ENCODE measurements around the gene ZNF827.

The ZNF827 gene

DNA sequence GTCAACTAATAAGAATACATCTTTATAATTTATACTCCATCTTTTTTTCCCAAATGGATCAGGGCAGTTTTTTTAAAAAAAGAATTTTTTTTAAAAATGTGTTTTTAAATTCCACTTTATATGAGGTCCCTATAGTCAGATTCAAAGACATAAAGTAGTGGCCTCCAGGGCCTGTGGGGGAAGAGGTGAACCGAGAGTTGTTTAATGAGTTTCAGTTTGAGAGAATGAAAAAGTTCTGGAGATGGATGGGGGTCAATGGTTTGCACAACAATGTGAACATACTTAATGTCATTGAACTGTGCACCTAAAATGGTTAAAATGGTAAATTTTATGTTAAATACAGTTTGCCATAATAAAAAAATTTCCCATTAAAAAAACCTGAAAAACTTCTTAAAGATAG is 53.8 kb downstream of the ZNF827 start:
- TF ChIP-seq NFIC (IDR thresholded peaks at IDR 0.05) (no peak), ZBTB7A (IDR thresholded peaks at IDR 0.05; ENCODE audit: low read depth) (no peak), TAF1 (IDR thresholded peaks at IDR 0.05; ENCODE audit: low read depth) (no peak), RAD21 (IDR thresholded peaks at IDR 0.05; ENCODE audit: low read depth) (no peak), EGR1 (IDR thresholded peaks at IDR 0.05) (no peak), CREB1 (IDR thresholded peaks at IDR 0.05; ENCODE audit: low read depth) (no peak), YY1 (IDR thresholded peaks at IDR 0.05; ENCODE audit: low read depth) (no peak), CEBPB (IDR thresholded peaks at IDR 0.05) (no peak), FOXM1 (IDR thresholded peaks at IDR 0.05; ENCODE audit: borderline replicate concordance, low read depth) (no peak), EP300 (IDR thresholded peaks at IDR 0.05; ENCODE audit: borderline replicate concordance) (no peak), TEAD4 (IDR thresholded peaks at IDR 0.05) (no peak), TCF12 (IDR thresholded peaks at IDR 0.05; ENCODE audit: low read depth) (no peak)
- TF ChIP-seq, protein P1, sequence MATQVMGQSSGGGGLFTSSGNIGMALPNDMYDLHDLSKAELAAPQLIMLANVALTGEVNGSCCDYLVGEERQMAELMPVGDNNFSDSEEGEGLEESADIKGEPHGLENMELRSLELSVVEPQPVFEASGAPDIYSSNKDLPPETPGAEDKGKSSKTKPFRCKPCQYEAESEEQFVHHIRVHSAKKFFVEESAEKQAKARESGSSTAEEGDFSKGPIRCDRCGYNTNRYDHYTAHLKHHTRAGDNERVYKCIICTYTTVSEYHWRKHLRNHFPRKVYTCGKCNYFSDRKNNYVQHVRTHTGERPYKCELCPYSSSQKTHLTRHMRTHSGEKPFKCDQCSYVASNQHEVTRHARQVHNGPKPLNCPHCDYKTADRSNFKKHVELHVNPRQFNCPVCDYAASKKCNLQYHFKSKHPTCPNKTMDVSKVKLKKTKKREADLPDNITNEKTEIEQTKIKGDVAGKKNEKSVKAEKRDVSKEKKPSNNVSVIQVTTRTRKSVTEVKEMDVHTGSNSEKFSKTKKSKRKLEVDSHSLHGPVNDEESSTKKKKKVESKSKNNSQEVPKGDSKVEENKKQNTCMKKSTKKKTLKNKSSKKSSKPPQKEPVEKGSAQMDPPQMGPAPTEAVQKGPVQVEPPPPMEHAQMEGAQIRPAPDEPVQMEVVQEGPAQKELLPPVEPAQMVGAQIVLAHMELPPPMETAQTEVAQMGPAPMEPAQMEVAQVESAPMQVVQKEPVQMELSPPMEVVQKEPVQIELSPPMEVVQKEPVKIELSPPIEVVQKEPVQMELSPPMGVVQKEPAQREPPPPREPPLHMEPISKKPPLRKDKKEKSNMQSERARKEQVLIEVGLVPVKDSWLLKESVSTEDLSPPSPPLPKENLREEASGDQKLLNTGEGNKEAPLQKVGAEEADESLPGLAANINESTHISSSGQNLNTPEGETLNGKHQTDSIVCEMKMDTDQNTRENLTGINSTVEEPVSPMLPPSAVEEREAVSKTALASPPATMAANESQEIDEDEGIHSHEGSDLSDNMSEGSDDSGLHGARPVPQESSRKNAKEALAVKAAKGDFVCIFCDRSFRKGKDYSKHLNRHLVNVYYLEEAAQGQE (IDR thresholded peaks at IDR 0.05; ENCODE audit: low read depth): no peak
- TF ChIP-seq, protein P2, sequence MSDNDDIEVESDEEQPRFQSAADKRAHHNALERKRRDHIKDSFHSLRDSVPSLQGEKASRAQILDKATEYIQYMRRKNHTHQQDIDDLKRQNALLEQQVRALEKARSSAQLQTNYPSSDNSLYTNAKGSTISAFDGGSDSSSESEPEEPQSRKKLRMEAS (IDR thresholded peaks at IDR 0.05): no peak
- TF ChIP-seq, protein P3, sequence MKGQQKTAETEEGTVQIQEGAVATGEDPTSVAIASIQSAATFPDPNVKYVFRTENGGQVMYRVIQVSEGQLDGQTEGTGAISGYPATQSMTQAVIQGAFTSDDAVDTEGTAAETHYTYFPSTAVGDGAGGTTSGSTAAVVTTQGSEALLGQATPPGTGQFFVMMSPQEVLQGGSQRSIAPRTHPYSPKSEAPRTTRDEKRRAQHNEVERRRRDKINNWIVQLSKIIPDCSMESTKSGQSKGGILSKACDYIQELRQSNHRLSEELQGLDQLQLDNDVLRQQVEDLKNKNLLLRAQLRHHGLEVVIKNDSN (IDR thresholded peaks at IDR 0.05): no peak

DNA sequence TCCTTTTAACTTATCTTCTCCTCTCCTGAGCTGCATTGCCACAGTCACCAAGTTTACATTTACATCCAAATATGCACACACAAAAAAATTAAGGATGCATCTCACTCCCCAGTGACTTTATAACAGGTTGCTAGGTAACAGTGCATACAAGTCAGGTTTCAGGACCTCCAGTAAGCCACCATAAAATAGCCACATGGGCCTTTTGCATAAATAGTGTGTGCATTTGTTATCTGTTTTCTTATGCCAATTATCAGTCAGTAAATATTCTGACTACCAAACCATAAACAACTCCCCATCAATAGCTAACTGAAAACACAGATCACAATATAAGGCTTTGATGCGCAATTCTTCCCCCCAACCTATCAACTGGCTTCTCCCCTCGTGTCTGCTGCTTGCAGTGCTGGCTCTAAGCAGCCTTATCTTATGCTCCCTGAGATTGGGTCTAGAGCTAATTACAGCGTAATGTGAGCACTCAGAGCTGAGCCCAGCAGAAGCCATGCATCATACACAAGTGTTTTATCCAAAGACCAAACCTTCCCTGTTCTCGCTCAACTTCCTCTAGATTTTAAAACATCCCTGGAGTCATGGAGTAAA is 55.4 kb downstream of the ZNF827 start:
- TF ChIP-seq EGR1 (IDR thresholded peaks at IDR 0.05): no peak

DNA sequence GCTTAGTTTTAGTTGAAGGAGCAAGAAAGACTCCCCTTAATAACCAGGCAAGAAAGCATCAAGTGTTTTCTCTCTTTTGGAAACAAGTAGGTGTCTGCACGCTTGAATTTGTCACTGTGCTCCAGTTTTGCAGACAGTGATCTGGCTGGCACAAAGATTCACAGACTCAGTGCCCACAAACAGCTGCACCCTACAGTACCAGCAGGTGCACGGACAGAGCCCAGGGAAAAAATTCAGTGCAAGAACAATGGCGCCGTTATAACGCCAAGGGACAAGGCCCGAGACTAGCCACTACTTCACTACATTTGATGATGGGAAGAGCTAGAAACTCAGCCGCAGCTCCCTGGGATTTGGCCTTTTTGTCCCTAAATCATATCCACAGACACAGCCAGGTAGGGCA is 56.0 kb downstream of the ZNF827 start:
- TF ChIP-seq CREB1 (IDR thresholded peaks at IDR 0.05; ENCODE audit: low read depth) (no peak), NFIC (IDR thresholded peaks at IDR 0.05) (no peak), TAF1 (IDR thresholded peaks at IDR 0.05; ENCODE audit: low read depth) (no peak), EGR1 (IDR thresholded peaks at IDR 0.05) (no peak), CEBPB (IDR thresholded peaks at IDR 0.05) (no peak), TEAD4 (IDR thresholded peaks at IDR 0.05) (no peak), TCF12 (IDR thresholded peaks at IDR 0.05; ENCODE audit: low read depth) (no peak)
- TF ChIP-seq, protein P3 (IDR thresholded peaks at IDR 0.05): no peak
- TF ChIP-seq, protein P2 (IDR thresholded peaks at IDR 0.05): no peak

DNA sequence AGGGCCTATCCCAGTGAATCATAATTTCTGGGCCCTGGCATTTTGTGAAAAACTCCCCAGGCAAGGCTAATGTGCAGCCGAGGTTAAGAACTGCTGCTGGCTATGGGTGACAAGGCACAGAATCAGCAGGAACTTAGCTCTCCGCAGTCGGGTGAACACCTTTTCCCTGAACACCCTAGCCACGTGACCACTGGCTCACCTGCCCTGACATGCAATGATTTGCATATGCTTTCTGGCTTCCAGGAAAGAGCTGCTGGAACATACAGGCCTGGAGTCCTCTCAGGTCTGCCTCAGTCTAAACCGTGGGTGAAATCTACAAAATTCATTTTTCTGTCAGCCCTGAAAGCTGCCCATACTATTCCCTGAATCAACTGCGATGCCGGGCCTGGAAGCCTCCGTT is 56.6 kb downstream of the ZNF827 start:
- TF ChIP-seq, protein P2 (IDR thresholded peaks at IDR 0.05): 0 out of 2 replicates have a peak, but pooled peaks have one; percentile 29
- no peak for TF ChIP-seq EGR1 (IDR thresholded peaks at IDR 0.05)
- no peak for TF ChIP-seq TEAD4 (IDR thresholded peaks at IDR 0.05)
- TF ChIP-seq, protein P3 (IDR thresholded peaks at IDR 0.05): peak; percentile 95
- TF ChIP-seq RAD21 (IDR thresholded peaks at IDR 0.05; ENCODE audit: low read depth): no peak

DNA sequence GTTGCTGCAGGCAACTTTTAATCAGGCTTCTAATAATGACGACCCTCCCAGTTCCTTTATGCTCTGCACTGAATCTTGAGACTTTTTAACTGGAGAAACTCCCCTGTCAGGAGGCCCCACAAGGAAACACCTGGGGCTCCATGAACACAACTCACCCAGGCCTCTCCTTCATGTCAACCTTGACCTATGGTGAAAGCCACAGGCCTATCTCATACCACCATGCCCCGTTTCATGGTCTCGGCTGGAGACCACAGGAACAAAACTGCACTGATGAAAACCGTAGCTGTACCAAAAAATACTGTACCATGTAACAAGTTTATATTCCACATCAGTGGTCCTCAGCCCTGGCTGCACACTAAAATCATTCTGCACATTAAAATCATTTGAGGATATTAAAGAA is 57.0 kb downstream of the ZNF827 start:
- TF ChIP-seq CREB1 (IDR thresholded peaks at IDR 0.05; ENCODE audit: low read depth) (no peak), YY1 (IDR thresholded peaks at IDR 0.05; ENCODE audit: low read depth) (no peak), TEAD4 (IDR thresholded peaks at IDR 0.05) (no peak), NFIC (IDR thresholded peaks at IDR 0.05) (no peak)

DNA sequence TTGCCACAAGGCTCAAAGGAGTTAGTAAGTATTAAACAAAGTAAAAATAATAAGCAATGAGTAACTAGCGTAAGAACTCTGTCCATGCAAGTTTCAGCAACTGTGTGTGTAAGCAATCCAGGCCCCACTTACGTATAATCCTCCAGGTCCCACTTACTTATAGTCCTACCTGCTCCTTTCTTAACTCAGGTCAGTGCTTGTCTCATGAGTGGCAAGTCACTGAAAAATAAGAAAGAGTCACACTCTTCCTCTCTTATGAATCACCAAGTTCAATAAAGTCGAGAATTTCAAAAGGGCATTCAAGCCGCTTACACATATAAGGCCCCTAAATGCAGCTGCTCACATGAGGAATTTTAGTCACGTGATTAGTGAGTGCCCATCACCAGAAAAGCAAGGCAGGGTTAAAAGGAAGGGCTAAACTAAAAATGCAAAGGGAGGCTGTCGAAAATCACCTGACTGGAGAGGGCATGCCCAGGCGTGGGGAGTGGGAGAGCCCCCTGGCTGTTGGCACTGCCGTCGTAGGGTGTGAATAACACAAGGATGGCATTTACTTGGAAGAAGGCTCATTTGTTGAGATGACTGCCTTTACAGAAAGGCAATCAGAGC is 58.2 kb downstream of the ZNF827 start:
- no peak for TF ChIP-seq ZBTB7A (IDR thresholded peaks at IDR 0.05; ENCODE audit: low read depth)
- TF ChIP-seq, protein P2 (IDR thresholded peaks at IDR 0.05): no peak
- TF ChIP-seq FOXM1 (IDR thresholded peaks at IDR 0.05; ENCODE audit: borderline replicate concordance, low read depth): no peak
- TF ChIP-seq TEAD4 (IDR thresholded peaks at IDR 0.05): no peak
- TF ChIP-seq, protein P1 (IDR thresholded peaks at IDR 0.05; ENCODE audit: low read depth): no peak
- no peak for TF ChIP-seq EGR1 (IDR thresholded peaks at IDR 0.05)
- no peak for TF ChIP-seq TCF12 (IDR thresholded peaks at IDR 0.05; ENCODE audit: low read depth)
- no peak for TF ChIP-seq CEBPB (IDR thresholded peaks at IDR 0.05)
- no peak for TF ChIP-seq TAF1 (IDR thresholded peaks at IDR 0.05; ENCODE audit: low read depth)
- TF ChIP-seq EP300 (IDR thresholded peaks at IDR 0.05; ENCODE audit: borderline replicate concordance): no peak
- TF ChIP-seq, protein P3 (IDR thresholded peaks at IDR 0.05): no peak
- TF ChIP-seq CREB1 (IDR thresholded peaks at IDR 0.05; ENCODE audit: low read depth): no peak
- no peak for TF ChIP-seq RAD21 (IDR thresholded peaks at IDR 0.05; ENCODE audit: low read depth)
- TF ChIP-seq YY1 (IDR thresholded peaks at IDR 0.05; ENCODE audit: low read depth): no peak
